Astrocyte (in vitro differentiated cells and primary cell): ENCODE measurements around the gene FBLN5.

Experiments used
- EZH2 ChIP-seq: IDR thresholded peaks from 2 replicates; pipeline ENCODE4 v1.6.1; 2012; ENCODE audit warnings: mild to moderate bottlenecking, low read length, inconsistent platforms; ENCODE audit not compliant: insufficient read depth
- TF ChIP-seq, protein P1 (sequence below): IDR thresholded peaks from 2 replicates; pipeline ENCODE4 v1.5.1; 2011; ENCODE audit warnings: low read depth, mild to moderate bottlenecking, inconsistent platforms, low read length, moderate library complexity; ENCODE audit not compliant: insufficient read depth

DNA sequence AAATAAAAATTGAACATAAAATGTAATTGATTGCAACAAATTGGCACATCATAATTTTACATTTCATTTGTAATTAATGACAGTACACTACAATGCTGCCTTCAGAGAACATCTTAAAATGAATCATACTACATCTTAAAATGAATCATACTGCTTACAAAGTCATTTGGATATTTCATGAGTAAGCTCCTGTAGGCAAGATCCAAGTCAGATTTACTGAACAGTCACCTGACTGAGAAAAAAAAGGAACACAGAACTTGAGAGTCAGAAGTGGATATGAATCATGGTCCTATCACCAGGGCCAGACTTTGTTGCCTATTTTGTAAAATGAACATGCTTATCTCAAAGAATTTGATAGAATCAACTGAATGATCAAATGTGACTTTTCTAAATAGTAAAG lies 32.7 kb upstream of the FBLN5 start:
- TF ChIP-seq, protein P1, sequence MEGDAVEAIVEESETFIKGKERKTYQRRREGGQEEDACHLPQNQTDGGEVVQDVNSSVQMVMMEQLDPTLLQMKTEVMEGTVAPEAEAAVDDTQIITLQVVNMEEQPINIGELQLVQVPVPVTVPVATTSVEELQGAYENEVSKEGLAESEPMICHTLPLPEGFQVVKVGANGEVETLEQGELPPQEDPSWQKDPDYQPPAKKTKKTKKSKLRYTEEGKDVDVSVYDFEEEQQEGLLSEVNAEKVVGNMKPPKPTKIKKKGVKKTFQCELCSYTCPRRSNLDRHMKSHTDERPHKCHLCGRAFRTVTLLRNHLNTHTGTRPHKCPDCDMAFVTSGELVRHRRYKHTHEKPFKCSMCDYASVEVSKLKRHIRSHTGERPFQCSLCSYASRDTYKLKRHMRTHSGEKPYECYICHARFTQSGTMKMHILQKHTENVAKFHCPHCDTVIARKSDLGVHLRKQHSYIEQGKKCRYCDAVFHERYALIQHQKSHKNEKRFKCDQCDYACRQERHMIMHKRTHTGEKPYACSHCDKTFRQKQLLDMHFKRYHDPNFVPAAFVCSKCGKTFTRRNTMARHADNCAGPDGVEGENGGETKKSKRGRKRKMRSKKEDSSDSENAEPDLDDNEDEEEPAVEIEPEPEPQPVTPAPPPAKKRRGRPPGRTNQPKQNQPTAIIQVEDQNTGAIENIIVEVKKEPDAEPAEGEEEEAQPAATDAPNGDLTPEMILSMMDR: no peak
- TF ChIP-seq EZH2: no peak
